ENCODE data around the gene CLMP.
"Not testable (repeated sequence)": the region's sequence is repeated elsewhere in the genome, so short reads cannot be mapped to it uniquely, and the experiment has no call there.

CLMP gene

GRCh38 chr11:123076484-123076883 lies 118.6 kb downstream of the CLMP start:
- no peak for DNase-seq

DNA sequence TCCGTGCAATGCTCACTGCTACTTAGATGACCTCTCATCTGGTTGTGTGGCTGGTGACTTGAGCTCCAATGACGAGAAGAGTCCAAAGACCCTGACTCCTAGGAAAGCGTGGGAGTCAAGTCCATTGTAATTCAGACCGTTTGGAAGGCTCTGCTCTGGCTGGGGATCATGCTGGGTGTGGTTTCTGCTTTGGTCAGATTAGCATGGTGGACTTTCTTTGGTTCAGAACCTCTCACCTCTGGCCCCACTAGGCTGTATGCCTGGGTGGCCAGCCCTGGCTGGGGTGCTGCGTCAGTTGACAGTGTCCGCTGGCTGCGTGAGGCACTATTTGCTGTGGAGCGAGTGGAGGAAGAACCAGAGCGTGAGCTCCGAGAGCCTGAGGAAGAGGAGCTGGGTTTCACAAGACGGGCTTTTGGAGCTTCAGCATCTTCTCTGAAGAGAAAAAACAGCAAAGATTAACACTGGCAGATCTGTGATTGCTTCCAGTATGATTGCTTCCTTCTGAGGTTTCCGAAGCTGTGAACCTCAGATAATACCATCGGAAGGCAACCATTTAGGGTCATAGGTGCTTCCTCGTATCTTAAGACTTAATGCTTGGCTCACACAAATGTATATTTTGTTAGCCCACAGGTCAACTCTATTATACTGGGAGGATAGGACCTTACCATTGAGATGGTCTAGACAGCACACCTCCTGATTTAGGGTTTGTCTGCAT lies 121.5 kb downstream of the CLMP start:
- DNase-seq, result no peak

- no peak for DNase-seq
Observed at GRCh38 chr11:123072762-123073161, 122.3 kb downstream of the CLMP start.

DNA sequence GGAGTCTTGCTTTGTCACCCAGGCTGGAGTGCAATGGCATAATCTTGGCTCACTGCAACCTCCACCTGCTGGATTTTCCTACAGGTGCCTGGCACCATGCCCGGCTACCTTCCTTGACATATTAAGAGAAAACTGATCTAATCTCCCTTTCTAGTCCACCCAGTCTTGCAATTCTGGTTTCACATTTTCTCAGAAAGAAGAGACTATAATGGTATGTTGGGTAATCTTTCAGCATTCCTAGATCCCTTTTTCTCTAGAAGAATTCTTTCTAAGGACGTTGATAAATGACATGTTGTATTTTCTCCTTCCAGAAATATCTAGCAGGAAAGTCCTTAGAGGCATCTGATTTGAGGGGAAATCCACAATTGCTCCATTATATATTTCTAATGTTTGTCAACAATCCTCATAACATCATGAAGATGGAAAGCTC lies 122.7 kb downstream of the CLMP start:
- DNase-seq, result no peak

DNA sequence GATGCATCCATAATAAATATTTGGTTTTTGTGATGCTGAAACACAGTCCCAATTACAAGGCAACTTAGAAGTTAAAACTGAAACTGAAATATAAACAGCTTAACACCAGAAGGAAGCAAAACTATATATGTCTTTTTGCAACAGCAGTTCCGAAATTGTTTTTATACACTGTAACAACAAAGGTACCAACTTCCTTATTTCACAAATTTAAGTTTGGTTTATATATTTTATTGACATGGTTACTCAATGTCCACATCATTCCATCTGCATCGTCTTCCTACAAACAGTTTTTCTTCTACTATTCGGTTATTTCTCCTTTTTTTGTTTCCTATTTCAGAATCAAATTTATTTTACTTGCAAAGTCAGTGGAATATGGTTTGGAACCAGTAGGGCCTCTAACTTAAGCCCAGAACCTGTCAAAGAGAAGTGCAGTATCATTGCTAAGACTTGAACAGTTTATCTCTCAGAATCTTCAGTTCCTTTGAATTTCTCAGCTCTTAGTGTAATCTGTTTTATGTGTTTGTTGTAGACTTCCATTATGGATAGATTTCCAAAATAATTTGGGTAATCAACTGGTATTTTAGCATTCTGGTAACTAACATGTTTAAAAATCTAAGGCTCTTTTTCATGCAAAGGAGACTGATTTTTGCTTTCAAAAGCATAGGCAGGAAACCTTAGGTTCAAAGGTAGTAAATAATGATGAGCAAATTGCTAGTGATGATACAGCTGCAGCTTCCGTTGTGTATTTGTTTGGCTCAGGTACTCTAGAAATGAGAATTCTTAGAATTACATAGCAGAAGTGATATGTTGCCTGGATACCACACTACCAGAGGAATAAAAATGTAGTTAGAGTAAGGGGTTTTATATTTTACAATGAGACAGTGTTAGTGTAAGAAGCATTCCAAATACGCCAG lies 124.9 kb downstream of the CLMP start:
- no peak for DNase-seq

- DNase-seq, result no peak
Observed at GRCh38 chr11:123065621-123066020, 129.4 kb downstream of the CLMP start.

GRCh38 chr11:123063826-123064657 lies 131.0 kb downstream of the CLMP start:
- DNase-seq, result no peak

DNA sequence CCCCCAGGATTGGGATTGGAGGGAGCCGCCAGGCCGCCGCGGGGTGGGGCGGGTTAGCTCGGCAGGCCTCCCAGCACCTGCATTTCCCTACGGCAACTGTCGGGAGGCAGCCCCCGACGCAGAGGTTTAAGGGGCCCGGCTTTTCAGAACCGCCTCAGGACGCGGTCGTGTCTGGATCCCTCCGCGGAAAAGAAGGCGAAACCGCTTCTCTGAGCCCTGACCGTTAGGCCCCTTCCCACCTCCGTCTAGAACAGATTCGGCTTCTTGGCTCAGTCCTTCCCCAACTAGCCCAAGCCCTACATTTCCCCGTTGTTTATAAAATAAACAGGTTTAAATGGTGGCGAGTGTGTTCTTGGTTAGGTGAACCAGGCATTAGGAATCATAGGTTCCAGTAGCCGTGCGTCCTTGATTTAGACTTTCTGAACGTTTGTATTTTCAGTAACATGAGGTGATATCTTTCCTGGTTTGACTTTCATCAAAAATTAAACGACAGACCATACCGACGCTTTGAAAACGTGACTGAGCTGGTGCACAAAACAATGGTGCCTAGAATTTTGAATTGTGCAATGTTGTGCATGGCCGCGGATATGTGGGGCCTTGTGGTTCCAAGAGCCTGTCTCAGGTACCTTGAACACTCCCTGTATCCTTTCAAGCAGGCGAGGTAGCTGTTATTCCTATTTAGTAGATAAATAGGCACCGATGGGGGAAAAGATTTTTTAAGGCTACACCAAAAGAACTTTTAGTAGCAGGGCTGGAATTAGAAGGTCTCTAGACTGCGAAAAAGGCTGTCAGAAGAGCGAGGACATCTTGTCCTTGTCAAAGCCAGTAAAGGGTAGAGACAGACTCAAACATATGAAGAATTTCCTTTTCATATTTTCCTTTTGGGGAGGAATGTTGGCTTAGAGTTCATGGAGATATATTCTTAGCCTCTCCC lies 131.9 kb downstream of the CLMP start:
- DNase-seq, result peak; percentile 66 to 77

GRCh38 chr11:123062158-123062891 lies 132.7 kb downstream of the CLMP start:
- DNase-seq, result peak; percentile 100

DNA sequence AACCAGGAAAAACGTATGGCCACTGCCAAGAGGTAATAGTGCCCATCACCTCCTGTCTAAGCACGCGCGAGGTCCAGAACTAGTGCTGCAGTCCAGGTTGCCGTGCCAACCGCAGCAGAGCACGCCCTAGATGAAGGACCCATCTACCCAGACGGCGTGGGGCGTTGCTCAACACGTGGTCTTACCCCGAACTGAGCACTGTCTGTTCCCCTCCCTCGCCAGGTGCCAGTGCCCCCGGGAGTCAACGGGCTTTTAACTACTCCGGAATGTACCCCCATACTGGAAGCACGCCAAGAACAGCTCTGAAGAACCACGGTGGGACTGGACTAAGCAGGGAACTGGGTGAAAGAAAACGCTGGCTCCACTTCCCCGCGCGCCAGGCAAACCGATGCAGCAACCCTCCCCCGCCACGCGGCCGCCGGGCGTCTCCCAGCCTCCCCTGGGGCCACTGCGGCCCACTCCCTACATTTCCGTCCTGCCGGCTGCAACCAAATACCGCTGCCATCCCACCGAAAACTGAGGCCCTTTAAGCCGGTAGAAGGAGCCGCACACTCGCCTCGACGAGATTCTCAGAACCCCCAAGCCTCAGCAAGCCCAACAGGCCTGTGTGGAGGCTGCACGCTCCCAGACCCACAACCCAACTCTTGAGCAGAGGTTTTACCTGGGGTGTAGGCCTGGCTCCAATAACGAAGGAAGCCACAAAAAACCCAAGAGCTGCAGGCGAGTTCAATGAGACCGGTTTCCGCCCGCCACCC lies 133.5 kb downstream of the CLMP start, which contains the start of gene HSPA8:
Gene HSPA8, minus strand, starts transcription at position 734 of the 755 bp plus-strand sequence. CDS start 812 bp downstream, outside the sequence.
- DNase-seq, result peak in 1 of 2 experiments; percentile 75

DNA sequence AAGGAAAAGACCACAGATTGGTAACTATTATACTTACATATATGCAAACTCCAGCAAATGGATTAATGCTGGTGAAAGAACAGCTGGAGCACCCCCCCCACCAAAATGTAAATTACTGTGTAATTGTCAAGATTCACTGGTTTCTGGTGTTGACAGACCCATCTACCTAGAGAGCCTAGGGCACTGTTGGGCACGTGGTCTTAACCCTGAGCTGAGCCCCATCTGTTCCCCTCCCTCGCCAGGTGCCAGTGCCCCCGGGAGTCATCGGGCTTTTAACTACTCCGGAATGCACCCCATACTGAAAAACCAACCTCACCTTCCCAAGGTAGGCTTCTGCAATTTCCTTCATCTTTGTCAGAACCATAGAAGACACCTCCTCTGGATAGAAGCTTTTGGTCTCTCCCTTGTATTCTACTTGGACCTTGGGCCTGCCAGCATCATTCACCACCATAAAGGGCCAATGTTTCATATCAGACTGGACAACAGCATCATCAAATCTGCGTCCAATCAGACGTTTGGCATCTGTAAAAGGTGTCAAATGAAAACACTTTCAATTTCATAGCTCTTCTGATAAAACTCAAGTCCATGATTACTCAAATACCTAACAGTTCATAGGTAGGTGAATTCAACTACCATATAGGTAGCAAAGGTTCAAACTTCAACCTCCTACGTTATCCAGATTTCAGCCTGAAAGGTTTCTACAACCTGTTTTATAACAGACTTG lies 134.6 kb downstream of the CLMP start:
- DNase-seq, result peak in 1 of 2 experiments; percentile 28

DNA sequence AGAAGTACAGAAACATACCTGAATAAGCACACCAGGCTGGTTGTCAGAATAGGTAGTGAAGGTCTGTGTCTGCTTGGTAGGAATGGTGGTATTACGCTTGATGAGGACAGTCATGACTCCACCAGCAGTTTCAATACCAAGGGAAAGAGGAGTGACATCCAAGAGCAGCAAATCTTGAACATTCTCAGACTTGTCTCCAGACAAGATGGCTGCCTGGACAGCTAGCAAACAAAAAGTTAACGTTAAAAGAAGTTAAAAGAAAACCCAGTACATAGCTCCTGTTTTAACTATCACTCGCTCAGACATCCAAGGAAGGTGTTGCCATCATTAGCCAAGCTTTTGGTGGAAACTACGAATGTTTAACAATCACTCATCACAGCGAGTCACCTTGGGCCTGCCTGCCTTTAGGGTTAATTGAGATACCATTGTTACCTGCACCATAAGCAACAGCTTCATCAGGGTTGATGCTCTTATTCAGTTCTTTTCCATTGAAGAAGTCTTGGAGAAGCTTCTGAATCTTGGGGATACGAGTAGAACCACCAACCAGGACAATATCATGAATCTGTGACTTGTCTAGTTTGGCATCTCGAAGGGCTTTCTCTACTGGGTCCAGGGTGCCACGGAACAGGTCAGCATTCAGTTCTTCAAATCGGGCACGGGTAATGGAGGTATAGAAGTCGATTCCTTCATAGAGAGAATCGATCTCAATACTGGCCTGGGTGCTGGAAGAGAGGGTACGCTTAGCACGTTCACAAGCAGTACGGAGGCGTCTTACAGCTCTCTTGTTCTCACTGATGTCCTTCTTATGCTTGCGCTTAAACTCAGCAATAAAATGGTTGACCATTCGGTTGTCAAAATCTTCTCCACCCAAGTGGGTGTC lies 135.8 kb downstream of the CLMP start:
- DNase-seq, result not testable (repeated sequence)

DNA sequence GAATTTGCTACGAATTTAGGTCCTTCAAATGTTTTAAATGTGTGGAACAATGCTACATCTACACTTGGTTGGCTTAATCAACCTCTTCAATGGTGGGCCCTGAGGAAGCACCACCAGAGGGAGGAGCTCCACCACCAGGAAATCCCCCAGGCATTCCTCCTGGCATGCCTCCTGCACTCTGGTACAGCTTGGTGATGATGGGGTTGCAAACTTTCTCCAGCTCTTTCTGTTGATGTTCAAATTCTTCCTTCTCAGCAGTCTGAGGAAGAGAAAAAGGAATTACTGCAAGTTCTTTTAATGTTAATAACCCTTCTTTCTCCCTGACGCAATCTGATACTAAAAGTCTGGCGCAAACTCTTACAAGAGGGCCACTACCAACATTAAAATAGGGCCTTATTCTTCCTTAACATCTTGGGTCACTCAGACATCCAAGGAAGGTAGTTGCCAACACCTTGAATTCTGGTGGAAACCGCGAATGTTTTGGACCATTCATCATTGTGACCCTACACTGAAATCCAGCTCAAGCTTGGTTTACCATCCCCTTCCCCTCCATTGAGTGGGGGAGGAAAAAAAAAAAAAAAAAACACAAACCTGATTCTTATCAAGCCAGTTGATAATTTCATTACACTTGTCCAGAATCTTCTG lies 137.3 kb downstream of the CLMP start:
- no peak for DNase-seq

DNA sequence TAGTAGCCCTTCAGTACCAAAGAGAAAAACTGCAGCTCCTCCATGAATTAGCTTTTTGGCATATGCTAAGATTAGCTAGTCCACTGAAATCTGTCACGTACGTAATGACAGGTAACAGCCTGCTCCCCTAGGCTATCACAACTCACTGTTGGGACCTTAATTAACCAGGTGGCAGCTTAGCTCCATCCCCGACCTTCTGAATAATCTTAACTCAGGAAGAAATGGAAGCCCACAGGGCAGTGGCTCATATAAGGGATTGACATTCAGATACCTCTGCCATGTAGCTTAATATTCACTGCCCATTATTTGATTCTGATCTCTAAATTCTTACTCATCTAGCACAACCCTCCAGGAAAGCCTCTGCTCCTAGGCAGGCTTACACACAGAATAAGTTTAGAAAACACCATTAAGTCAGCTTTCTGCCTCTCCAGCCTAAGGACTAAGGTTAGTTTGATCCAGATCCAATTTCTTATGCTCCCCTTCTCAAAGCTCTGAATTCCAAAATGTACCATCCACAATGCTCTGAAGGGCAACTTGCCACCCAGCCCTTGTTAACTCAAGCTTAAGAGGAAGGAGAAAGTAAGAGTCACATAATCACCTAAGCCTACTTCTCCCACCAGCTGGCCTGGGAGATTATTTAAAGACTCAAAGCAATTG lies 138.1 kb downstream of the CLMP start:
- no peak for DNase-seq

GRCh38 chr11:123055191-123055901 lies 139.7 kb downstream of the CLMP start:
- DNase-seq, result no peak

- DNase-seq, result peak in 1 of 2 experiments; percentile 86
Observed at GRCh38 chr11:123054301-123055065, 140.6 kb downstream of the CLMP start.

Measured in NCI-H446 (cell line).